H9 (cell line): ENCODE results near the gene TRANK1. TPM values are rescaled to one million over a fixed set of nuclear protein-coding genes. Genes with fewer than 3 reads are reported as not detected.

Experiments
- DNase-seq: peaks from one replicate; pipeline ENCODE4 v3.0.0-alpha.2; 2017
- H2AFZ ChIP-seq: one replicate; pipeline ENCODE4 v1.6.1; 2013; ENCODE audit warnings: mild to moderate bottlenecking, low read length, control low read depth, moderate library complexity
- H2AK5ac ChIP-seq: 2 replicates; pipeline ENCODE4 v1.6.1; 2013; ENCODE audit warnings: low read length, control low read depth, mixed read lengths; ENCODE audit not compliant: insufficient read length
- H2BK120ac ChIP-seq: one replicate; pipeline ENCODE4 v1.6.1; 2013; ENCODE audit warnings: low read depth, mild to moderate bottlenecking, low read length, control low read depth, inconsistent platforms; ENCODE audit not compliant: poor library complexity, severe bottlenecking
- H2BK12ac ChIP-seq: 2 replicates; pipeline ENCODE4 v1.6.1; 2013; ENCODE audit warnings: low read length, control low read depth, mixed read lengths, low read depth; ENCODE audit not compliant: insufficient read length
- H2BK15ac ChIP-seq: 2 replicates; pipeline ENCODE4 v1.6.1; 2013; ENCODE audit warnings: low read depth, low read length, control low read depth
- H2BK20ac ChIP-seq: one replicate; pipeline ENCODE4 v1.6.1; 2013; ENCODE audit warnings: low read depth, mild to moderate bottlenecking, low read length, control low read depth, inconsistent platforms; ENCODE audit not compliant: poor library complexity, severe bottlenecking
- H2BK5ac ChIP-seq: 2 replicates; pipeline ENCODE4 v1.6.1; 2013; ENCODE audit warnings: low read length, control low read depth, mixed read lengths; ENCODE audit not compliant: insufficient read length
- H3K14ac ChIP-seq: 2 replicates; pipeline ENCODE4 v1.6.1; 2013; ENCODE audit warnings: low read length, control low read depth; ENCODE audit not compliant: insufficient read depth
- H3K18ac ChIP-seq: 2 replicates; pipeline ENCODE4 v1.6.1; 2013; ENCODE audit warnings: low read depth, mild to moderate bottlenecking, mixed read lengths, low read length, control low read depth; ENCODE audit not compliant: insufficient read length
- H3K23ac ChIP-seq: 2 replicates; pipeline ENCODE4 v1.6.1; 2013; ENCODE audit warnings: low read length, control low read depth, mixed read lengths, low read depth; ENCODE audit not compliant: insufficient read length
- H3K23me2 ChIP-seq: 2 replicates; pipeline ENCODE4 v1.6.1; 2013; ENCODE audit warnings: low read depth, mild to moderate bottlenecking, mixed read lengths, low read length, control low read depth; ENCODE audit not compliant: insufficient read length, poor library complexity, severe bottlenecking
- H3K27ac ChIP-seq: 2 replicates; pipeline ENCODE4 v1.5.1; 2013; ENCODE audit warnings: low read length, control low read depth, mixed read lengths, low read depth; ENCODE audit not compliant: insufficient read length
- H3K27me3 ChIP-seq: 2 replicates; pipeline ENCODE4 v1.6.1; 2013; ENCODE audit warnings: low read length, control low read depth, inconsistent platforms; ENCODE audit not compliant: insufficient read depth
- H3K4ac ChIP-seq: 2 replicates; pipeline ENCODE4 v1.6.1; 2013; ENCODE audit warnings: low read depth, mild to moderate bottlenecking, control low read depth, inconsistent platforms, low read length, moderate library complexity
- H3K4me1 ChIP-seq: 2 replicates; pipeline ENCODE4 v1.6.1; 2013; ENCODE audit warnings: low read length, control low read depth, inconsistent platforms; ENCODE audit not compliant: insufficient read depth
- H3K4me2 ChIP-seq: 2 replicates; pipeline ENCODE4 v1.6.1; 2013; ENCODE audit warnings: low read length, control low read depth, mixed read lengths; ENCODE audit not compliant: insufficient read length, insufficient read depth
- H3K56ac ChIP-seq: 2 replicates; pipeline ENCODE4 v1.6.1; 2013; ENCODE audit warnings: low read depth, mild to moderate bottlenecking, mixed read lengths, low read length, control low read depth; ENCODE audit not compliant: insufficient read length
- H3K79me1 ChIP-seq: 2 replicates; pipeline ENCODE4 v1.6.1; 2013; ENCODE audit warnings: low read depth, mild to moderate bottlenecking, moderate library complexity, low read length, control low read depth, inconsistent platforms; ENCODE audit not compliant: insufficient read depth, poor library complexity, severe bottlenecking
- H3K79me2 ChIP-seq: 2 replicates; pipeline ENCODE4 v1.6.1; 2013; ENCODE audit warnings: low read length, control low read depth, inconsistent platforms; ENCODE audit not compliant: insufficient read depth
- H3K9ac ChIP-seq: 2 replicates; pipeline ENCODE4 v1.6.1; 2013; ENCODE audit warnings: low read length, control low read depth, mixed read lengths; ENCODE audit not compliant: insufficient read length; ENCODE audit errors: extremely low read depth
- H3K9me3 ChIP-seq: one replicate; pipeline ENCODE4 v1.6.1; 2013; ENCODE audit warnings: low read depth, low read length, inconsistent platforms; ENCODE audit not compliant: control insufficient read depth
- H3T11ph ChIP-seq: one replicate; pipeline ENCODE4 v1.6.1; 2013; ENCODE audit warnings: mild to moderate bottlenecking, low read length, control low read depth, inconsistent platforms
- H4K20me1 ChIP-seq: one replicate; pipeline ENCODE4 v1.6.1; 2013; ENCODE audit not compliant: control insufficient read depth, insufficient read length, insufficient read depth
- H4K5ac ChIP-seq: 2 replicates; pipeline ENCODE4 v1.6.1; 2013; ENCODE audit warnings: low read depth, mild to moderate bottlenecking, mixed read lengths, low read length, control low read depth; ENCODE audit not compliant: insufficient read length
- H4K8ac ChIP-seq: replicated peaks from 2 replicates; pipeline ENCODE4 v1.6.1; 2013; ENCODE audit warnings: low read length, control low read depth, mixed read lengths, low read depth; ENCODE audit not compliant: insufficient read length
- H4K91ac ChIP-seq: 2 replicates; pipeline ENCODE4 v1.6.1; 2013; ENCODE audit warnings: low read depth, mild to moderate bottlenecking, moderate library complexity, mixed read lengths, low read length, control low read depth; ENCODE audit not compliant: insufficient read length
- H3K27ac Mint-ChIP-seq, 3 experiments: 2 replicates in 2 of 3; 3 replicates in 1 of 3; pipeline ENCODE4 v1.8.0; 2020 to 2021; ENCODE audit warnings: mixed read lengths in 3 of 3, mild to moderate bottlenecking in 1 of 3, moderate library complexity in 1 of 3
- H3K27me3 Mint-ChIP-seq: 2 replicates; pipeline ENCODE4 v1.8.0; 2021; ENCODE audit warnings: low read depth, mild to moderate bottlenecking, moderate library complexity, mixed read lengths
- H3K36me3 Mint-ChIP-seq, 3 experiments: 2 replicates in 2 of 3; 3 replicates in 1 of 3; pipeline ENCODE4 v1.8.0; 2020 to 2021; ENCODE audit warnings: low read depth in 3 of 3, mixed read lengths in 3 of 3; ENCODE audit not compliant: insufficient read depth in 1 of 3
- H3K4me1 Mint-ChIP-seq, 2 experiments: 2 replicates each; pipeline ENCODE4 v1.8.0; 2020; ENCODE audit warnings: mixed read lengths in 2 of 2
- H3K4me3 Mint-ChIP-seq, 2 experiments: 2 replicates in 1 of 2; 3 replicates in 1 of 2; pipeline ENCODE4 v1.8.0; 2020 to 2021; ENCODE audit warnings: mild to moderate bottlenecking in 2 of 2, mixed read lengths in 2 of 2, moderate library complexity in 1 of 2
- H3K9me3 Mint-ChIP-seq, 2 experiments: 2 replicates in 1 of 2; 3 replicates in 1 of 2; pipeline ENCODE4 v1.8.0; 2020; ENCODE audit warnings: mild to moderate bottlenecking in 2 of 2, mixed read lengths in 2 of 2, moderate library complexity in 1 of 2
- CTCF ChIP-seq: fragments of 200-600 bp; sonication (generic); conservative IDR thresholded peaks from 3 replicates; pipeline ENCODE4 v1.8.0; 2021; ENCODE audit warnings: antibody characterized with exemption, mild to moderate bottlenecking
- WGBS: extraction: QIAGEN DNeasy Blood & Tissue Kit; methylation state at CpG from one replicate; pipeline ENCODE4 v1.1.7; 2013; ENCODE audit warnings: missing lambda C conversion rate, low lambda C conversion rate, mixed read lengths; ENCODE audit not compliant: insufficient read length; ENCODE audit errors: extremely low coverage; 5-methylcytosine and 5-hydroxymethylcytosine counted together
- total RNA-seq: library from RNA; stranded (reverse); gene quantifications from 2 replicates; pipeline ENCODE4 v1.2.1, GENCODE V29; 2021

TRANK1 gene
- total RNA-seq, 1 experiment from 2014 or later: 5.9 TPM

GRCh38 chr3:36937492-36937891 is 7.4 kb downstream of the TRANK1 start:
- Mint-ChIP-seq H3K36me3 (no peaks in the 10 kb centered on the region), H3K4me1 (peaks cover 45 to 47% of the 10 kb centered on the region in 2 experiments), H3K9me3 (no peaks in the 10 kb centered on the region), H3K27ac (peak overlapping the region in 2 of 3 experiments; percentile 16 to 90; a peak in 2 of 7 replicates), H3K4me3 (no peak overlapping the region), H3K27me3 (peaks cover 7% of the 10 kb centered on the region)
- H4K5ac ChIP-seq: no peak overlapping the region
- no peak overlapping the region for H2BK12ac ChIP-seq
- H3K9ac ChIP-seq: no peak overlapping the region
- H3K56ac ChIP-seq: no peak overlapping the region
- DNase-seq: no peak
- H3K9me3 ChIP-seq: no peaks in the 10 kb centered on the region
- H3K4me1 ChIP-seq: peaks cover 2% of the 10 kb centered on the region; the same call in 1 of the 2 replicates
- no peak overlapping the region for H3K4me2 ChIP-seq
- no peak overlapping the region for H3K23ac ChIP-seq
- no peak overlapping the region for H2BK5ac ChIP-seq
- TF ChIP-seq CTCF: no peak
- H4K8ac ChIP-seq: no peak overlapping the region
- no peak overlapping the region for H3K4ac ChIP-seq
- no peak overlapping the region for H3K14ac ChIP-seq
- H3K79me2 ChIP-seq: no peaks in the 10 kb centered on the region
- no peak overlapping the region for H2BK20ac ChIP-seq
- H2BK120ac ChIP-seq: no peak overlapping the region
- H4K91ac ChIP-seq: no peak overlapping the region
- no peaks in the 10 kb centered on the region for H3K23me2 ChIP-seq
- H3K79me1 ChIP-seq: no peaks in the 10 kb centered on the region
- no peaks in the 10 kb centered on the region for H4K20me1 ChIP-seq
- no peak overlapping the region for H2BK15ac ChIP-seq
- no peaks in the 10 kb centered on the region for H3K27me3 ChIP-seq
- no peak overlapping the region for H3K18ac ChIP-seq
- no peak overlapping the region for H3T11ph ChIP-seq
- no peak overlapping the region for H2AK5ac ChIP-seq
- H2AFZ ChIP-seq: no peak overlapping the region
- WGBS: no CpG with 5 or more reads among the region's 1 CpG
- no peak overlapping the region for H3K27ac ChIP-seq
